PC-9 (cell line): ENCODE results near the gene CCBE1. TPM values are rescaled to one million over a fixed set of nuclear protein-coding genes. Genes with fewer than 3 reads are reported as not detected.

Experiments
- BruUV-seq: library from RNA; stranded (reverse); fragments of 400-500 nt; replicated peaks from 2 replicates; lab custom pipeline; 2021; lab: Mats Ljungman, UMichigan
- CTCF ChIA-PET: fragments of 300-600 bp; sonication (Branson Sonifier 250); formaldehyde crosslinking; loops from one replicate; lab custom pipeline; 2022; ENCODE audit warnings: antibody characterized with exemption; lab: Charles Lee
- POLR2A ChIA-PET: fragments of 300-600 bp; sonication (Branson Sonifier 250); formaldehyde crosslinking; loops from one replicate; lab custom pipeline; 2022; ENCODE audit warnings: antibody characterized with exemption; ENCODE audit not compliant: unreplicated experiment; lab: Charles Lee
- DNase-seq, 2 experiments: peaks; one replicate each; pipeline versions ENCODE4 v3.0.0 to v3.0.0-alpha.2; 2015 to 2022; ENCODE audit warnings: mixed read lengths in 1 of 2
- H2AFZ ChIP-seq: fragments of 200-600 bp; sonication (generic); 2 replicates; pipeline ENCODE4 v1.8.1; 2017; ENCODE audit warnings: antibody characterized with exemption
- H3F3A ChIP-seq: fragments of 200-600 bp; sonication (generic); 2 replicates; pipeline ENCODE4 v1.8.1; 2017; ENCODE audit warnings: antibody characterized with exemption, mild to moderate bottlenecking, low read depth; ENCODE audit not compliant: insufficient read depth
- H3K27ac ChIP-seq: fragments of 200-600 bp; sonication (generic); 2 replicates; pipeline ENCODE4 v1.6.1; 2016; ENCODE audit warnings: mixed run types
- H3K27me3 ChIP-seq: fragments of 200-600 bp; sonication (generic); 2 replicates; pipeline ENCODE4 v1.6.1; 2016; ENCODE audit warnings: low read depth, mixed run types; ENCODE audit not compliant: insufficient read depth
- H3K36me3 ChIP-seq: fragments of 200-600 bp; sonication (generic); 2 replicates; pipeline ENCODE4 v1.6.1; 2016; ENCODE audit warnings: low read depth, mixed run types
- H3K4me1 ChIP-seq: fragments of 200-600 bp; sonication (generic); replicated peaks from 2 replicates; pipeline ENCODE4 v1.6.1; 2016; ENCODE audit warnings: mixed run types; ENCODE audit not compliant: insufficient read depth
- H3K4me2 ChIP-seq: fragments of 200-600 bp; sonication (generic); 2 replicates; pipeline ENCODE4 v1.6.1; 2017; ENCODE audit warnings: mixed run types
- H3K4me3 ChIP-seq: fragments of 200-600 bp; sonication (generic); 2 replicates; pipeline ENCODE4 v1.6.1; 2016; ENCODE audit warnings: mixed run types
- H3K79me2 ChIP-seq: fragments of 200-600 bp; sonication (generic); 2 replicates; pipeline ENCODE4 v1.6.1; 2017; ENCODE audit warnings: low read depth, mixed run types
- H3K9me2 ChIP-seq: fragments of 200-600 bp; sonication (generic); 2 replicates; pipeline ENCODE4 v1.8.1; 2017; ENCODE audit warnings: mild to moderate bottlenecking; ENCODE audit not compliant: insufficient read depth
- H3K9me3 ChIP-seq: fragments of 200-600 bp; sonication (generic); 2 replicates; pipeline ENCODE4 v1.8.1; 2016; ENCODE audit warnings: low read depth; ENCODE audit not compliant: insufficient read depth
- H4K20me1 ChIP-seq: fragments of 200-600 bp; sonication (generic); 2 replicates; pipeline ENCODE4 v1.8.1; 2017; ENCODE audit not compliant: insufficient read depth
- EZH2 ChIP-seq: fragments of 200-600 bp; sonication (generic); IDR thresholded peaks from 2 replicates; pipeline ENCODE4 v1.8.0; 2017; ENCODE audit warnings: antibody characterized with exemption, low read depth
- intact Hi-C: fragments of 100-400 bp; cut with micrococcal nuclease; formaldehyde crosslinking; loops from one replicate; pipeline ENCODE4 v1.10.0; 2022; ENCODE audit not compliant: unreplicated experiment
- total RNA-seq: library from RNA; stranded (reverse); gene quantifications from 2 replicates; pipeline ENCODE4 v1.2.3, GENCODE V29; 2021
- TF ChIP-seq, protein P1 (sequence below): fragments of 200-600 bp; sonication (generic); conservative IDR thresholded peaks from 2 replicates; pipeline ENCODE4 v1.6.1; 2017; ENCODE audit warnings: mixed run types, antibody characterized with exemption, mild to moderate bottlenecking, moderate library complexity

Gene CCBE1
- total RNA-seq, 1 experiment from 2014 or later: 5.8 TPM

DNA sequence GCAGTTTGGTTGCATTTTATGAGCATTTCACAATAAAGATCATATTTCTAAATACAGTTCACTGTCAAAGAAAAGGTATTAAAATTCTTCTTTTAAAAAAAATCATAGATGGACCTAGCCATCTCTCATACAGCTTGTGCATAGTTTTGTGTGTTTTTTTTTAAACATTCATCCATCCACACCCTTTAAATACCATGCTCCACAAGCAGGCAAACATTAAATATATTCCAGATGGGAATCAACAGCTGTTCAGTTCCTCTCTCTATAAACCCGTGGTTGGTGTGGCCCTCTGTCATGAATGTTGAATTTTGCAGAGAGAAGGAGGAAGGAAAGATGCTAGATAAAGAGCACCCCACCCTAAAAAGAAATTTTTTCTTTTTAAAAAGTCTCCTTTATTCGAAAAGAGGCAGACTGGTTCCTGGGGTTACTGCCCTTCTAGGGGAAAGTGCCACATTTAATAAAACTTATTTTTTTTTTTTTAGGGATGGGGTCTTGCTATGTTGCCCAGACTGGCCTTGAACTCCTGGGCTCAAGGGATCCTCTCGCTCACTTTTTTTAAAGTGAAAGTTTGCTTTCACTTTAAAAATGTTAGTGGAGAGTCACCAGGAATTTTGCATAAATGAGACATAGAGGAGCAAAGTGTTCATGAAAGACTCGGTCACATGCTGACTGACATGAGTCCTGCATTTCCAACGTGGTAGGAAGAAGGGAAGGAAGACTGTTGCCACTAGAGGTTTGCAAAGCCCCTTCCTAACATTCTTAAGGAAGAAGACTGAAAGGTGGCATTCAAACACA is 264.2 kb downstream of the CCBE1 start:
- no peaks in the 10 kb centered on the region for H3K4me1 ChIP-seq
- H3K36me3 ChIP-seq: no peaks in the 10 kb centered on the region
- no peak overlapping the region for H3K4me3 ChIP-seq
- H3F3A ChIP-seq: no peaks in the 10 kb centered on the region
- TF ChIP-seq, protein P1, sequence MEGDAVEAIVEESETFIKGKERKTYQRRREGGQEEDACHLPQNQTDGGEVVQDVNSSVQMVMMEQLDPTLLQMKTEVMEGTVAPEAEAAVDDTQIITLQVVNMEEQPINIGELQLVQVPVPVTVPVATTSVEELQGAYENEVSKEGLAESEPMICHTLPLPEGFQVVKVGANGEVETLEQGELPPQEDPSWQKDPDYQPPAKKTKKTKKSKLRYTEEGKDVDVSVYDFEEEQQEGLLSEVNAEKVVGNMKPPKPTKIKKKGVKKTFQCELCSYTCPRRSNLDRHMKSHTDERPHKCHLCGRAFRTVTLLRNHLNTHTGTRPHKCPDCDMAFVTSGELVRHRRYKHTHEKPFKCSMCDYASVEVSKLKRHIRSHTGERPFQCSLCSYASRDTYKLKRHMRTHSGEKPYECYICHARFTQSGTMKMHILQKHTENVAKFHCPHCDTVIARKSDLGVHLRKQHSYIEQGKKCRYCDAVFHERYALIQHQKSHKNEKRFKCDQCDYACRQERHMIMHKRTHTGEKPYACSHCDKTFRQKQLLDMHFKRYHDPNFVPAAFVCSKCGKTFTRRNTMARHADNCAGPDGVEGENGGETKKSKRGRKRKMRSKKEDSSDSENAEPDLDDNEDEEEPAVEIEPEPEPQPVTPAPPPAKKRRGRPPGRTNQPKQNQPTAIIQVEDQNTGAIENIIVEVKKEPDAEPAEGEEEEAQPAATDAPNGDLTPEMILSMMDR: no peak
- TF ChIP-seq EZH2: no peak
- no peaks in the 10 kb centered on the region for H3K9me3 ChIP-seq
- intact Hi-C loops: no loop called here
- no peak overlapping the region for H3K4me2 ChIP-seq
- H3K27ac ChIP-seq: no peak overlapping the region
- POLR2A ChIA-PET: no interaction called here
- no TSS peak for BruUV-seq
- H3K79me2 ChIP-seq: no peaks in the 10 kb centered on the region
- no peak for DNase-seq
- no peaks in the 10 kb centered on the region for H4K20me1 ChIP-seq
- no peaks in the 10 kb centered on the region for H3K9me2 ChIP-seq
- H3K27me3 ChIP-seq: peaks cover 7% of the 10 kb centered on the region
- no peak overlapping the region for H2AFZ ChIP-seq
- CTCF ChIA-PET: no interaction called here

DNA sequence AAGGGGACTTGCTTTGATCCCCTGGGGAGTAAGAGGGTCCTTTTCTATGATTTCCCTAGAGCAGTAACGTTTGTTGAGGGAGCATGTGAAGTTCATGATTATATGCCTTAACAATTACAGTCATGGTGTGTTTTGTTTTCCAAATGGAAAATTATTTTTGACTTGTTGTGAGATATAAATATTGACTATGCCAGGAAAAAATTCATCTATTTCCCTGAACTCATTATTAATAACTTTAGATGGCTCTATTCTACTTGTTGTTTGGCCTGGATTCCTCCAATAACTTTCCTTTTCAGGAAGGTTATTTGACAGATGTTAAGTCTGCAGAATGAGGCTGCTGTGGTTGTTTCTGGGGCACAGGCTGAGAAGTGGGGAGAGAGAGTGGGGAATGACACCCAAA is 266.1 kb downstream of the CCBE1 start:
- Histone ChIP-seq H3K79me2 (no peaks in the 10 kb centered on the region), H3K4me1 (no peaks in the 10 kb centered on the region), H3F3A (no peaks in the 10 kb centered on the region), H3K9me2 (no peaks in the 10 kb centered on the region), H2AFZ (no peak overlapping the region), H3K9me3 (no peaks in the 10 kb centered on the region; the same call in 1 of the 2 replicates), H4K20me1 (no peaks in the 10 kb centered on the region), H3K4me2 (no peak overlapping the region), H3K36me3 (no peaks in the 10 kb centered on the region), H3K27ac (no peak overlapping the region), H3K27me3 (peaks cover 7% of the 10 kb centered on the region), H3K4me3 (no peak overlapping the region)
- intact Hi-C loops: no loop called here
- POLR2A ChIA-PET: no interaction called here
- no peak for DNase-seq
- TF ChIP-seq, protein P1: no peak
- no peak for TF ChIP-seq EZH2
- CTCF ChIA-PET: no interaction called here
- no TSS peak for BruUV-seq

DNA sequence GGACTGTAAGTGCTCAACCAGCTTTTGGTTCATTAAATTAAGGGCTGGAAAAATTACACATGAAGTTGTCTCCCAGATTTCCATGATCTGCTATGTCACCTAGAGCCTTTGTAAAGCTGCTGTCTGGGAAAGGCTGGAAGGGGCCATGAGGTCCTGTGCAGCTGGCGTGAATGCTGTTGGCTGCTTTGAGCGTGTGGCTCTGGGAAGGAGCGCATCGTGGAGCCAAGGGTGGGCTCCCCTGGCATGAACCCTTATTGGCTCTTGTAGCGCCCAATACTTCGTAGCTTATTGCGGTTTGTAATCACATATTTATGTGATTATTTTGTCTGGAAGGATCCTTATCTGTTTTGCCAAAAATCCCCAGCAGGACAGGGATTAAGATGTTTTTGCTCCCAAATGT is 267.6 kb downstream of the CCBE1 start:
- DNase-seq: no peak
- Histone ChIP-seq H3F3A (no peaks in the 10 kb centered on the region), H3K27me3 (peaks cover 7% of the 10 kb centered on the region), H3K4me2 (no peak overlapping the region), H2AFZ (no peak overlapping the region), H3K4me1 (no peaks in the 10 kb centered on the region), H3K9me3 (no peaks in the 10 kb centered on the region; the same call in 1 of the 2 replicates), H3K27ac (no peak overlapping the region), H3K4me3 (no peak overlapping the region), H3K36me3 (no peaks in the 10 kb centered on the region), H3K79me2 (no peaks in the 10 kb centered on the region), H4K20me1 (no peaks in the 10 kb centered on the region), H3K9me2 (no peaks in the 10 kb centered on the region)
- ChIA-PET POLR2A (no interaction called here), CTCF (no interaction called here)
- BruUV-seq: no TSS peak
- intact Hi-C loops: no loop called here
- TF ChIP-seq, protein P1: no peak
- no peak for TF ChIP-seq EZH2
